Activated CD8-positive, alpha-beta memory T cell treated with anti-CD3 and anti-CD28 coated beads, Interleukin-2, amount 10 ng/mL, durations not matched to agents 7 days and 5 days (primary cell): ENCODE results near the gene INPP5A. TPM values are rescaled to one million over a fixed set of nuclear protein-coding genes. Genes with fewer than 3 reads are reported as not detected.
"Not testable (repeated sequence)": the region's sequence is repeated elsewhere in the genome, so short reads cannot be mapped to it uniquely, and the experiment has no call there.

ENCODE experiments used
- ATAC-seq: fragments of 150-1000 bp; cut with Tn5 transposase; one replicate; pipeline ENCODE4 v1.10.0; 2021; ENCODE audit warnings: moderate library complexity
- CTCF ChIA-PET: fragments of 350-600 bp; sonication (Branson Sonifier 250); formaldehyde crosslinking; loops from one replicate; lab custom pipeline; 2021; ENCODE audit warnings: antibody characterized with exemption; lab: Charles Lee
- DNase-seq: peaks from one replicate; pipeline ENCODE4 v3.0.0-alpha.2; 2020
- H3K27ac Mint-ChIP-seq: one replicate; pipeline ENCODE4 v1.8.0; 2021; ENCODE audit warnings: mild to moderate bottlenecking, mixed read lengths
- H3K27me3 Mint-ChIP-seq: one replicate; pipeline ENCODE4 v1.8.0; 2021; ENCODE audit warnings: mixed read lengths
- H3K36me3 Mint-ChIP-seq: one replicate; pipeline ENCODE4 v1.8.0; 2021; ENCODE audit warnings: mild to moderate bottlenecking, mixed read lengths
- H3K4me1 Mint-ChIP-seq: one replicate; pipeline ENCODE4 v1.8.0; 2021; ENCODE audit warnings: mixed read lengths
- H3K4me3 Mint-ChIP-seq: one replicate; pipeline ENCODE4 v1.8.0; 2021; ENCODE audit warnings: mild to moderate bottlenecking, moderate library complexity, mixed read lengths
- H3K9me3 Mint-ChIP-seq: one replicate; pipeline ENCODE4 v1.8.0; 2022; ENCODE audit warnings: low read depth, mixed read lengths
- total RNA-seq, 2 experiments: library from RNA; stranded (reverse); gene quantifications; one replicate each; pipeline ENCODE4 v1.2.3, GENCODE V29; 2021

The INPP5A gene
- total RNA-seq, 2 experiments from 2014 or later, result 6.6 to 7.0 TPM

- DNase-seq (no peak), ATAC-seq (no peak)
- H3K27me3 Mint-ChIP-seq, result no peaks in the 10 kb centered on the region
- H3K4me1 Mint-ChIP-seq, result no peaks in the 10 kb centered on the region
- H3K9me3 Mint-ChIP-seq, result no peaks in the 10 kb centered on the region
- H3K4me3 Mint-ChIP-seq, result no peak overlapping the region
- CTCF ChIA-PET, result no interaction called here
- H3K27ac Mint-ChIP-seq, result no peak overlapping the region
- no peaks in the 10 kb centered on the region for H3K36me3 Mint-ChIP-seq
These were observed 226.5 kb downstream of the INPP5A start for GRCh38 chr10:132764108-132764507.

- ATAC-seq, result no peak
- Mint-ChIP-seq H3K4me1 (no peaks in the 10 kb centered on the region), H3K36me3 (no peaks in the 10 kb centered on the region), H3K27ac (no peak overlapping the region), H3K4me3 (no peak overlapping the region), H3K27me3 (no peaks in the 10 kb centered on the region), H3K9me3 (no peaks in the 10 kb centered on the region)
- no peak for DNase-seq
- CTCF ChIA-PET, result no interaction called here
These were observed 227.8 kb downstream of the INPP5A start for GRCh38 chr10:132765435-132765834.

GRCh38 chr10:132766291-132766690 is 228.7 kb downstream of the INPP5A start:
- H3K36me3 Mint-ChIP-seq, result no peaks in the 10 kb centered on the region
- H3K27me3 Mint-ChIP-seq, result no peaks in the 10 kb centered on the region
- H3K27ac Mint-ChIP-seq, result no peak overlapping the region
- CTCF ChIA-PET, result no interaction called here
- no peaks in the 10 kb centered on the region for H3K4me1 Mint-ChIP-seq
- DNase-seq (no peak), ATAC-seq (no peak)
- no peak overlapping the region for H3K4me3 Mint-ChIP-seq
- H3K9me3 Mint-ChIP-seq, result no peaks in the 10 kb centered on the region

GRCh38 chr10:132768346-132769248 is 231.0 kb downstream of the INPP5A start:
- no peak overlapping the region for H3K4me3 Mint-ChIP-seq
- H3K9me3 Mint-ChIP-seq, result no peaks in the 10 kb centered on the region
- no peak overlapping the region for H3K27ac Mint-ChIP-seq
- H3K4me1 Mint-ChIP-seq, result no peaks in the 10 kb centered on the region
- CTCF ChIA-PET, result no interaction called here
- peaks cover 2% of the 10 kb centered on the region for H3K36me3 Mint-ChIP-seq
- H3K27me3 Mint-ChIP-seq, result no peaks in the 10 kb centered on the region
- ATAC-seq, result no peak
- no peak for DNase-seq

- H3K4me1 Mint-ChIP-seq, result no peaks in the 10 kb centered on the region
- CTCF ChIA-PET, result interaction anchor here (0.9 kb wide), 1 partner anchor 10 kb away, joined by 3 read pairs; no protein-coding TSS in a partner anchor
These were observed 232.8 kb downstream of the INPP5A start for GRCh38 chr10:132770061-132771021.

GRCh38 chr10:132772816-132773215 is 235.2 kb downstream of the INPP5A start:
- H3K9me3 Mint-ChIP-seq, H3K27ac Mint-ChIP-seq, CTCF ChIA-PET, H3K36me3 Mint-ChIP-seq, ATAC-seq, H3K27me3 Mint-ChIP-seq, DNase-seq, H3K4me1 Mint-ChIP-seq, H3K4me3 Mint-ChIP-seq: not testable (repeated sequence)

More at GRCh38 chr10:132770061-132771021, 232.8 kb downstream of the INPP5A start:
- no peak overlapping the region for H3K4me3 Mint-ChIP-seq
- no peak overlapping the region for H3K27ac Mint-ChIP-seq
- peaks cover 2% of the 10 kb centered on the region for H3K36me3 Mint-ChIP-seq
- H3K27me3 Mint-ChIP-seq, result no peaks in the 10 kb centered on the region
- ATAC-seq (no peak), DNase-seq (no peak)
- H3K9me3 Mint-ChIP-seq, result no peaks in the 10 kb centered on the region

- CTCF ChIA-PET, result no interaction called here
- no peak for ATAC-seq
- peaks cover 2% of the 10 kb centered on the region for H3K36me3 Mint-ChIP-seq
- no peaks in the 10 kb centered on the region for H3K4me1 Mint-ChIP-seq
- no peak overlapping the region for H3K4me3 Mint-ChIP-seq
- H3K27me3 Mint-ChIP-seq, result no peaks in the 10 kb centered on the region
- no peak overlapping the region for H3K27ac Mint-ChIP-seq
- no peaks in the 10 kb centered on the region for H3K9me3 Mint-ChIP-seq
- no peak for DNase-seq
These were observed 236.8 kb downstream of the INPP5A start for GRCh38 chr10:132774181-132774901.

- CTCF ChIA-PET, result no interaction called here
- Mint-ChIP-seq H3K4me3 (no peak overlapping the region), H3K9me3 (no peaks in the 10 kb centered on the region), H3K27me3 (no peaks in the 10 kb centered on the region), H3K4me1 (no peaks in the 10 kb centered on the region), H3K36me3 (peaks cover 2% of the 10 kb centered on the region), H3K27ac (no peak overlapping the region)
- DNase-seq (no peak), ATAC-seq (no peak)
These were observed 237.6 kb downstream of the INPP5A start for GRCh38 chr10:132774902-132775863.

GRCh38 chr10:132776186-132776585 is 238.6 kb downstream of the INPP5A start:
- Mint-ChIP-seq H3K27ac (no peak overlapping the region), H3K9me3 (no peaks in the 10 kb centered on the region), H3K4me3 (no peak overlapping the region), H3K27me3 (no peaks in the 10 kb centered on the region), H3K36me3 (peaks cover 2% of the 10 kb centered on the region), H3K4me1 (no peaks in the 10 kb centered on the region)
- ATAC-seq (no peak), DNase-seq (no peak)
- CTCF ChIA-PET, result no interaction called here

- Mint-ChIP-seq H3K9me3 (no peaks in the 10 kb centered on the region), H3K27me3 (no peaks in the 10 kb centered on the region), H3K4me1 (no peaks in the 10 kb centered on the region), H3K36me3 (peaks cover 2% of the 10 kb centered on the region), H3K27ac (no peak overlapping the region), H3K4me3 (no peak overlapping the region)
- CTCF ChIA-PET, result no interaction called here
- ATAC-seq (no peak), DNase-seq (no peak)
These were observed 239.2 kb downstream of the INPP5A start for GRCh38 chr10:132776821-132777220.

- CTCF ChIA-PET, result no interaction called here
- Mint-ChIP-seq H3K36me3 (peaks cover 2% of the 10 kb centered on the region), H3K4me1 (no peaks in the 10 kb centered on the region), H3K27me3 (no peaks in the 10 kb centered on the region), H3K4me3 (no peak overlapping the region), H3K9me3 (no peaks in the 10 kb centered on the region), H3K27ac (no peak overlapping the region)
- DNase-seq, result no peak
- ATAC-seq, result no peak
These were observed 239.9 kb downstream of the INPP5A start for GRCh38 chr10:132777441-132777840.

GRCh38 chr10:132779549-132780294 is 242.1 kb downstream of the INPP5A start:
- CTCF ChIA-PET, result no interaction called here
- Mint-ChIP-seq H3K9me3 (no peaks in the 10 kb centered on the region), H3K4me3 (no peak overlapping the region), H3K4me1 (peaks cover 2% of the 10 kb centered on the region), H3K27me3 (peaks cover 16% of the 10 kb centered on the region), H3K36me3 (peaks cover 2% of the 10 kb centered on the region), H3K27ac (no peak overlapping the region)
- ATAC-seq (no peak), DNase-seq (no peak)
